Heart left ventricle (tissue), 13 donors: ENCODE results near the gene KIF2C.

Source experiments
- POLR2A ChIP-seq, 2 donors: fragments of 450-650 bp; IDR thresholded peaks; one replicate each; pipeline ENCODE4 v1.6.1; 2017; ENCODE audit warnings: antibody characterized with exemption in 2 of 2, mild to moderate bottlenecking in 2 of 2, moderate library complexity in 2 of 2
- TF ChIP-seq, protein P1 (sequence below), 12 donors: fragments of 200-600 bp; sonication (generic) in 4 of 12; IDR thresholded peaks; one replicate each; pipeline versions ENCODE4 v1.5.0 to v1.8.0; 2018 to 2022; ENCODE audit warnings: antibody characterized with exemption in 12 of 12, mild to moderate bottlenecking in 5 of 12
- donor health status: ischemic (EF 13 %, LVEDD 7.1; RV severe dilation, severe dysfunction).
- donor health status: DM: no; HTN: yes; CAD: no.
- donor health status: DM: no; HTN: no; CAD: no.
- donor health status: ischemic (EF 25% LVEDD 6.9; RV normal size, moderate dysfunction).
- donor health status: ischemic (EF 25% LVEDD 5.7; RV mildly dilated, moderate dysfunction).
- donor health status: ischemic (EF 35%, LVEDD 5.7; RV mildly dilated, moderate dysfunction).
- donor health status: nonischemic (EF 11% LVEDD 7.7; RV severe dilation, severe dysfunction).
- donor health status: DM: yes; HTN: yes; CAD: no.
- donor health status: PGD.
- donor health status: ischemic (EF 29% LVEDD 5.4; RV normal size, mild dysfunction).
- donor health status: nonischemic (EF 23%, LVEDD 6.1; RV moderate dilation, normal function).

DNA sequence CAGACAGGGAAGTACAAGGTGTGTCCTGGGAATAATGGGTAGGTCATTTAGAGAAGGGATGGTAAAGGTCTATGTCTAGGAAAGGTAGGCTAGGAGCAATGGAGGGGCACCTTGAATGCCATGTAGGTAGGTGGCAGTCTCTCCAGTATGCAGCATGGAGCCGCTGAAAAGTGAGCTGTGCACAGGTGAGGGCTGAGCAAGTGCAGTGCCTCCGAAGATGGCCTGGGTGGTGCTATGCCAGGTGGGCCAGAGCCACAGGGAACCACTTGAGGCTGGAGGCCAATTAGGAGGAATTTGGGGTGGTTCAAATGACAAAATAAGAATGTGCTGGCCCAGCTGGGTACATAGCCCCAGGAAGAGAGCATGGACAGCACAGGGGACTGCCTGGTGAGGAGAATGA lies 33.7 kb upstream of the KIF2C start:
- TF ChIP-seq, protein P1, sequence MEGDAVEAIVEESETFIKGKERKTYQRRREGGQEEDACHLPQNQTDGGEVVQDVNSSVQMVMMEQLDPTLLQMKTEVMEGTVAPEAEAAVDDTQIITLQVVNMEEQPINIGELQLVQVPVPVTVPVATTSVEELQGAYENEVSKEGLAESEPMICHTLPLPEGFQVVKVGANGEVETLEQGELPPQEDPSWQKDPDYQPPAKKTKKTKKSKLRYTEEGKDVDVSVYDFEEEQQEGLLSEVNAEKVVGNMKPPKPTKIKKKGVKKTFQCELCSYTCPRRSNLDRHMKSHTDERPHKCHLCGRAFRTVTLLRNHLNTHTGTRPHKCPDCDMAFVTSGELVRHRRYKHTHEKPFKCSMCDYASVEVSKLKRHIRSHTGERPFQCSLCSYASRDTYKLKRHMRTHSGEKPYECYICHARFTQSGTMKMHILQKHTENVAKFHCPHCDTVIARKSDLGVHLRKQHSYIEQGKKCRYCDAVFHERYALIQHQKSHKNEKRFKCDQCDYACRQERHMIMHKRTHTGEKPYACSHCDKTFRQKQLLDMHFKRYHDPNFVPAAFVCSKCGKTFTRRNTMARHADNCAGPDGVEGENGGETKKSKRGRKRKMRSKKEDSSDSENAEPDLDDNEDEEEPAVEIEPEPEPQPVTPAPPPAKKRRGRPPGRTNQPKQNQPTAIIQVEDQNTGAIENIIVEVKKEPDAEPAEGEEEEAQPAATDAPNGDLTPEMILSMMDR (IDR thresholded peaks at IDR 0.05), result no peak
- TF ChIP-seq POLR2A (IDR thresholded peaks at IDR 0.05), result no peak
